Astrocyte (in vitro differentiated cells and primary cell): ENCODE measurements around the gene FGD4. TPM values are rescaled to one million over a fixed set of nuclear protein-coding genes. Genes with fewer than 3 reads are reported as not detected.

ENCODE experiments used
- DNase-seq: peaks from one replicate; pipeline ENCODE4 v3.0.0-alpha.2; 2010; ENCODE audit warnings: low read depth
- FAIRE-seq: peaks from 2 replicates; lab custom pipeline; 2011; peaks lifted over from hg19 to GRCh38; lab: Jason Lieb, UNC
- H2AFZ ChIP-seq: 2 replicates; pipeline ENCODE4 v1.6.0; 2012; ENCODE audit warnings: low read depth, low read length, inconsistent platforms
- H3K27ac ChIP-seq: 2 replicates; pipeline ENCODE4 v1.5.1; 2011; ENCODE audit warnings: low read depth, low read length, inconsistent platforms
- H3K27me3 ChIP-seq: 2 replicates; pipeline ENCODE4 v1.6.0; 2011; ENCODE audit warnings: low read length, inconsistent platforms; ENCODE audit not compliant: insufficient read depth
- H3K36me3 ChIP-seq: 2 replicates; pipeline ENCODE4 v1.5.1; 2011; ENCODE audit warnings: low read length, inconsistent platforms; ENCODE audit not compliant: insufficient read depth
- H3K4me1 ChIP-seq: 2 replicates; pipeline ENCODE4 v1.5.1; 2011; ENCODE audit warnings: low read length, inconsistent platforms; ENCODE audit not compliant: insufficient read depth
- H3K4me2 ChIP-seq: 2 replicates; pipeline ENCODE4 v1.6.0; 2012; ENCODE audit warnings: low read length, inconsistent platforms
- H3K4me3 ChIP-seq: 2 replicates; pipeline ENCODE4 v1.5.1; 2011; ENCODE audit warnings: low read depth, mild to moderate bottlenecking, low read length, inconsistent platforms; ENCODE audit not compliant: insufficient read depth
- H3K79me2 ChIP-seq: 2 replicates; pipeline ENCODE4 v1.6.0; 2012; ENCODE audit warnings: mild to moderate bottlenecking, low read length, inconsistent platforms; ENCODE audit not compliant: insufficient read depth
- H3K9ac ChIP-seq: 2 replicates; pipeline ENCODE4 v1.6.0; 2012; ENCODE audit warnings: mild to moderate bottlenecking, low read length, inconsistent platforms
- H3K9me3 ChIP-seq: 2 replicates; pipeline ENCODE4 v1.5.1; 2012; ENCODE audit warnings: low read depth, mild to moderate bottlenecking, low read length, inconsistent platforms; ENCODE audit not compliant: insufficient read depth
- H4K20me1 ChIP-seq: 2 replicates; pipeline ENCODE4 v1.6.0; 2012; ENCODE audit warnings: low read length, inconsistent platforms; ENCODE audit not compliant: insufficient read depth
- H3K27ac Mint-ChIP-seq: one replicate; pipeline ENCODE4 v1.8.0; 2021; ENCODE audit warnings: mild to moderate bottlenecking, mixed read lengths; ENCODE audit not compliant: unreplicated experiment
- H3K27me3 Mint-ChIP-seq: one replicate; pipeline ENCODE4 v1.8.0; 2021; ENCODE audit warnings: low read depth, mixed read lengths; ENCODE audit not compliant: unreplicated experiment
- H3K36me3 Mint-ChIP-seq: one replicate; pipeline ENCODE4 v1.8.0; 2021; ENCODE audit warnings: low read depth, mixed read lengths; ENCODE audit not compliant: unreplicated experiment
- H3K4me1 Mint-ChIP-seq: one replicate; pipeline ENCODE4 v1.8.0; 2021; ENCODE audit warnings: low read depth, mixed read lengths; ENCODE audit not compliant: unreplicated experiment
- H3K4me3 Mint-ChIP-seq: one replicate; pipeline ENCODE4 v1.8.0; 2021; ENCODE audit warnings: mild to moderate bottlenecking, moderate library complexity, mixed read lengths; ENCODE audit not compliant: unreplicated experiment
- H3K9me3 Mint-ChIP-seq: one replicate; pipeline ENCODE4 v1.8.0; 2021; ENCODE audit warnings: mild to moderate bottlenecking, mixed read lengths; ENCODE audit not compliant: unreplicated experiment
- CTCF ChIP-seq: IDR thresholded peaks from 2 replicates; pipeline ENCODE4 v1.5.1; 2011; ENCODE audit warnings: low read depth, mild to moderate bottlenecking, inconsistent platforms, low read length, moderate library complexity; ENCODE audit not compliant: insufficient read depth
- EZH2 ChIP-seq: IDR thresholded peaks from 2 replicates; pipeline ENCODE4 v1.6.1; 2012; ENCODE audit warnings: mild to moderate bottlenecking, low read length, inconsistent platforms; ENCODE audit not compliant: insufficient read depth
- total RNA-seq: library from RNA; stranded (reverse); gene quantifications from 2 replicates; pipeline ENCODE4 v1.2.1, GENCODE V29; 2021

The FGD4 gene
- total RNA-seq, 1 donor from 2014 or later: 18.7 TPM

- no peak overlapping the region for H3K9ac ChIP-seq
- H3K4me3 ChIP-seq: no peak overlapping the region
- Mint-ChIP-seq H3K4me1 (peaks cover 16% of the 10 kb centered on the region), H3K27ac (no peak overlapping the region), H3K27me3 (no peaks in the 10 kb centered on the region), H3K36me3 (no peaks in the 10 kb centered on the region), H3K4me3 (no peak overlapping the region), H3K9me3 (peaks cover 2% of the 10 kb centered on the region)
- no peak for DNase-seq
- peaks cover 92% of the 10 kb centered on the region for H3K79me2 ChIP-seq
- no peak overlapping the region for H3K27ac ChIP-seq
- H2AFZ ChIP-seq: no peak overlapping the region
- H3K9me3 ChIP-seq: no peaks in the 10 kb centered on the region
- no peaks in the 10 kb centered on the region for H3K36me3 ChIP-seq
- H3K4me1 ChIP-seq: no peaks in the 10 kb centered on the region
- no peak overlapping the region for H3K4me2 ChIP-seq
- no peak for FAIRE-seq
- peaks cover 37% of the 10 kb centered on the region for H4K20me1 ChIP-seq
- no peaks in the 10 kb centered on the region for H3K27me3 ChIP-seq
- TF ChIP-seq CTCF (no peak), EZH2 (no peak)
Measured at GRCh38 chr12:32542428-32543229, 143.3 kb downstream of the FGD4 start.

- Mint-ChIP-seq H3K4me3 (no peak overlapping the region), H3K9me3 (peaks cover 2% of the 10 kb centered on the region), H3K27ac (no peak overlapping the region), H3K36me3 (no peaks in the 10 kb centered on the region), H3K4me1 (peaks cover 36% of the 10 kb centered on the region), H3K27me3 (no peaks in the 10 kb centered on the region)
- Histone ChIP-seq H3K4me3 (no peak overlapping the region), H3K27ac (no peak overlapping the region), H2AFZ (no peak overlapping the region), H3K4me1 (peaks cover 20% of the 10 kb centered on the region), H3K9me3 (no peaks in the 10 kb centered on the region), H3K27me3 (no peaks in the 10 kb centered on the region), H3K4me2 (no peak overlapping the region), H4K20me1 (peaks cover 48% of the 10 kb centered on the region), H3K36me3 (no peaks in the 10 kb centered on the region), H3K79me2 (peaks cover 86% of the 10 kb centered on the region), H3K9ac (no peak overlapping the region)
- no peak for FAIRE-seq
- no peak for DNase-seq
- TF ChIP-seq CTCF: no peak
- no peak for TF ChIP-seq EZH2
Measured at GRCh38 chr12:32544893-32545292, 145.5 kb downstream of the FGD4 start.

GRCh38 chr12:32545413-32545980 is 146.1 kb downstream of the FGD4 start:
- Histone ChIP-seq H3K9ac (no peak overlapping the region), H3K27me3 (no peaks in the 10 kb centered on the region), H3K4me2 (no peak overlapping the region), H3K9me3 (no peaks in the 10 kb centered on the region), H3K4me1 (peaks cover 22% of the 10 kb centered on the region), H3K79me2 (peaks cover 83% of the 10 kb centered on the region), H3K4me3 (no peak overlapping the region), H3K36me3 (no peaks in the 10 kb centered on the region), H4K20me1 (peaks cover 47% of the 10 kb centered on the region), H3K27ac (no peak overlapping the region), H2AFZ (no peak overlapping the region)
- Mint-ChIP-seq H3K36me3 (no peaks in the 10 kb centered on the region), H3K27me3 (no peaks in the 10 kb centered on the region), H3K27ac (no peak overlapping the region), H3K4me3 (no peak overlapping the region), H3K4me1 (peaks cover 42% of the 10 kb centered on the region), H3K9me3 (peaks cover 2% of the 10 kb centered on the region)
- FAIRE-seq: no peak
- DNase-seq: no peak
- no peak for TF ChIP-seq EZH2
